Skin of body (tissue), 2 donors: ENCODE results near the gene RAD21L1. TPM values are rescaled to one million over a fixed set of nuclear protein-coding genes. Genes with fewer than 3 reads are reported as not detected.

Experiments
- DNase-seq: peaks from one replicate; lab custom pipeline; 2025; lab: John Stamatoyannopoulos, UW
- total RNA-seq: library from RNA; depleted of rRNA; stranded (reverse); fragments of >200 nt; gene quantifications from one replicate; pipeline ENCODE4 v1.2.3, GENCODE V29; 2014

RAD21L1 gene
- not detected for total RNA-seq

- DNase-seq: no peak
Measured at GRCh38 chr20:1225783-1226654, at the start of gene RAD21L1. TSS of gene RAD21L1 (plus strand) at chr20:1226044. CDS start at chr20:1228454, 2,410 bp downstream.

GRCh38 chr20:1177680-1178079 is 48.2 kb upstream of the RAD21L1 start:
- no peak for DNase-seq

- DNase-seq: no peak
Measured at GRCh38 chr20:1178103-1178502, 47.7 kb upstream of the RAD21L1 start.

GRCh38 chr20:1178623-1179022 is 47.2 kb upstream of the RAD21L1 start:
- DNase-seq: no peak

GRCh38 chr20:1180949-1181348 is 44.9 kb upstream of the RAD21L1 start:
- no peak for DNase-seq

GRCh38 chr20:1182106-1182505 is 43.7 kb upstream of the RAD21L1 start:
- DNase-seq: no peak

- DNase-seq: no peak
Measured at GRCh38 chr20:1183153-1183552, 42.7 kb upstream of the RAD21L1 start.

- DNase-seq: no peak
Measured at GRCh38 chr20:1184260-1184637, 41.6 kb upstream of the RAD21L1 start.

GRCh38 chr20:1184638-1185315 is 41.1 kb upstream of the RAD21L1 start, which contains the start of gene TMEM74B:
TSS of gene TMEM74B (minus strand) at chr20:1184981. CDS start at chr20:1183801, 1,180 bp downstream.
- no peak for DNase-seq

GRCh38 chr20:1185316-1185741 is 40.5 kb upstream of the RAD21L1 start:
- no peak for DNase-seq

GRCh38 chr20:1185790-1186334 is 40.0 kb upstream of the RAD21L1 start:
- peak; percentile 11 for DNase-seq

- DNase-seq: no peak
Measured at GRCh38 chr20:1186367-1186991, 39.4 kb upstream of the RAD21L1 start.

- peak; percentile 19 for DNase-seq
Measured at GRCh38 chr20:1187605-1188171, 38.2 kb upstream of the RAD21L1 start.

- DNase-seq: no peak
Measured at GRCh38 chr20:1188347-1188746, 37.5 kb upstream of the RAD21L1 start.

- DNase-seq: no peak
Measured at GRCh38 chr20:1189827-1190226, 36.0 kb upstream of the RAD21L1 start.

GRCh38 chr20:1190847-1191246 is 35.0 kb upstream of the RAD21L1 start:
- DNase-seq: no peak

- no peak for DNase-seq
Measured at GRCh38 chr20:1191299-1191698, 34.5 kb upstream of the RAD21L1 start.

- no peak for DNase-seq
Measured at GRCh38 chr20:1195226-1195625, 30.6 kb upstream of the RAD21L1 start.

- DNase-seq: no peak
Measured at GRCh38 chr20:1196634-1197033, 29.2 kb upstream of the RAD21L1 start.

- no peak for DNase-seq
Measured at GRCh38 chr20:1197801-1198200, 28.0 kb upstream of the RAD21L1 start.

- no peak for DNase-seq
Measured at GRCh38 chr20:1198751-1199150, 27.1 kb upstream of the RAD21L1 start.
